ENCODE results near the gene SF3B5.

The SF3B5 gene

DNA sequence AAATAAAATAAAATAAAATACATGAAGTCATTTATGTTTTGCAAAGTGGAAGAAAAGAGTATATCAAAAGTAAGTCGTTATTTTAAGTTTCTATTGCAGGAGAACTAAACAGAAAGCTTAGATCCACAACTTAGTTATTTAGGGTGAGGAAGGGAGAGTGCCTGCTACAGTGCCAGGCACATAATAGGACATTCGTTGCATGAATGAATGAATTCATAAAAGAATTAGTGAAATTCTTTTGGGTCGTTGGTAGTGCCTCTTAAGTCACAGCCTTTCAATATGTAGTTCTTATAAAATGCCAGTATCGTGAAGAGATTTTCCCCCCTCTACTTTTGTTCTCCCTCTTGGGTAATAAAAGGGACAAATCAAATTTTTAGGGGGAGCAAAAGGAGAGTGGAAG is 29.1 kb downstream of the SF3B5 start:
- no peaks in the 10 kb centered on the region for H3K27me3 ChIP-seq (replicated peaks in 2 of 5; ENCODE audit: control insufficient read depth in 4 of 5, insufficient read depth in 5 of 5, low read length in 4 of 5)
- H3K4me3 ChIP-seq (ENCODE audit: control insufficient read depth in 1 of 7, extremely low read depth in 1 of 7, insufficient read depth in 4 of 7, low read depth in 2 of 7, low read length in 6 of 7), result no peak overlapping the region
- no peaks in the 10 kb centered on the region for H3K9me3 ChIP-seq (ENCODE audit: control extremely low read depth in 1 of 5, control insufficient read depth in 4 of 5, insufficient read depth in 2 of 5, low read depth in 1 of 5, low read length in 4 of 5)
- no peaks in the 10 kb centered on the region for H3K36me3 ChIP-seq (ENCODE audit: control insufficient read depth in 4 of 4, insufficient read depth in 4 of 4, low read length in 3 of 4)
- ChIA-PET CTCF (interaction anchor here (1.2 to 2.5 kb wide), 4 partner anchors 7 to 126 kb away, joined by 3 to 5 read pairs (median 4); no protein-coding TSS in a partner anchor), POLR2A (no interaction called here)
- 94% methylated on average over 2 of the region's 4 CpGs for WGBS (ENCODE audit: insufficient coverage)
- DNase-seq, result no peak
- peaks cover 4 to 36% (median 22%) of the 10 kb centered on the region in 4 experiments for H3K4me1 ChIP-seq (ENCODE audit: control extremely low read depth in 1 of 4, control insufficient read depth in 4 of 4, insufficient read depth in 4 of 4, low read length in 3 of 4)
- no peak overlapping the region for H3K27ac ChIP-seq (ENCODE audit: insufficient read depth in 1 of 2, low read depth in 1 of 2, low read length in 2 of 2, poor library complexity in 1 of 2, severe bottlenecking in 2 of 2)

DNA sequence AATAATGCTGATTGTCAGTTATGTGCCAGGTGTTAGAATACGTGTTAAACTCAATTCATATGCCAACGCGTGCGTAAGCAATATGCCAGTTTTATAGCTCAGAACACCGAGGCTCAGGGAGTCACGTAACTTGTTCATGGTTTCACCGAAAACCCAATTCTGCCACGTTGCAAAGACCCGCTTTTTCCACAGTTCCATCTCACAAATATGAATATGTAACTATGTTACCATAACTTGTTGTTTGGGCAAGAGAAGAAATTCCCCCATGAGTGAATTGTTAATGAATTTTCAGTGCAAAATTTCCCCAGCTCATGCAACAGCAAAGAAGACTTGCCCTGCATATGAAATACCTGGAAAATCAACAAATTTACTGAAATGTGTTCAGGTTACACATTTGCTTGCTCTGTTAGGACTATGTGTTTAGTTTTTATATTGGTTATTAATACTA is 30.1 kb downstream of the SF3B5 start:
- DNase-seq, result no peak
- WGBS (ENCODE audit: insufficient coverage), result 54% methylated on average over 4 of the region's 9 CpGs
- Histone ChIP-seq H3K27ac (ENCODE audit: insufficient read depth in 1 of 2, low read depth in 1 of 2, low read length in 2 of 2, poor library complexity in 1 of 2, severe bottlenecking in 2 of 2) (peak overlapping the region in 1 of 2 experiments; percentile 88), H3K4me1 (ENCODE audit: control extremely low read depth in 1 of 4, control insufficient read depth in 4 of 4, insufficient read depth in 4 of 4, low read length in 3 of 4) (peaks cover 4 to 36% (median 22%) of the 10 kb centered on the region in 4 experiments), H3K27me3 (replicated peaks in 2 of 5; ENCODE audit: control insufficient read depth in 4 of 5, insufficient read depth in 5 of 5, low read length in 4 of 5) (no peaks in the 10 kb centered on the region), H3K36me3 (ENCODE audit: control insufficient read depth in 4 of 4, insufficient read depth in 4 of 4, low read length in 3 of 4) (no peaks in the 10 kb centered on the region), H3K9me3 (ENCODE audit: control extremely low read depth in 1 of 5, control insufficient read depth in 4 of 5, insufficient read depth in 2 of 5, low read depth in 1 of 5, low read length in 4 of 5) (no peaks in the 10 kb centered on the region), H3K4me3 (ENCODE audit: control insufficient read depth in 1 of 7, extremely low read depth in 1 of 7, insufficient read depth in 4 of 7, low read depth in 2 of 7, low read length in 6 of 7) (peak overlapping the region in 6 of 7 experiments; percentile 78 to 93 (median 90))
- ChIA-PET POLR2A (interaction anchor here (1.8 kb wide), 1 partner anchor 10 kb away, joined by 13 read pairs; no protein-coding TSS in a partner anchor), CTCF (interaction anchor here (1.5 to 2.5 kb wide), 4 partner anchors 8 to 29 kb away, joined by 3 to 6 read pairs (median 5); no protein-coding TSS in a partner anchor)

DNA sequence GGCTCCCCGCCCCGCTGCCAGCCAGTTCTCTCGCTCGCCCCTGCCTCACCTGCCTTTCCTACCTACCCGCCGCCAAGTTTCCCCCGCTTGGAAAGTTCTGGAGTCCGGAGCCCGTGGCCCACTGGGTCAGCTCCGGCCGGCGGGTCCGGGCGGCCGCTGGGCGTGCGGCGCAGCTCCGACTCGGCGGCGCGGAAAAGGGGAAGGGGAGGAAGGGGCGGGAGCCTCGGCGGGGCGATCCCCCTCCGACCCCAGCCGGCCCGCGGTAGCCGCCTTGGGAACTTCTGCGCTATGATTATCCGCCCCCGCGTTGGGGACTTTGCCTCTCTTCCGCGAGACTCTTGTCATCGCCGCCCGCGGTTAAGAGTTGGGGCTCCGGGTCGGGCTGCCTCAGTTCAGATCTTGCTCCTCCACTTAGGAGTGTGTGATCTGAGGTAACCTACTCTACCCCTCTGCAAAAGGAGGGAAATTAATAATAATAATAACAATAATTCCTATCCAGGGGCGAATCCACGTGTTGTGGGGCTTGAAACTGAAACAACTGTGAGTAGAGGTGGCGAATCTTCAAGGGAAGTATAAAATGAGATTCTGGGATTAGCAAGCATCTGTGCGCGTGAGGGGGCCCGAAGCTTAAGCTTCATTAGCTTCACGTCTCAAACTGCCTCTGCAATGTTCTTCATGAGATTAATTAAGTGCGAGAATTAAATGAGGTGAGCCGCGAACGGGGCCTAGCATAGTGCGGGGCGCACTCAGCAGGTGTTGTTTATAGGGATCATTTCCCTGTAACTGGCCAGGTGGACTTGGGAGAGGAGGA is 30.8 kb downstream of the SF3B5 start:
- ChIA-PET CTCF (interaction anchor here (0.6 to 2.5 kb wide), 6 partner anchors 9 to 317 kb away, joined by 3 to 6 read pairs (median 4); no protein-coding TSS in a partner anchor), POLR2A (interaction anchor here (0.5 to 1.8 kb wide), 3 partner anchors 8 to 1245 kb away, joined by 3 to 13 read pairs (median 3); no protein-coding TSS in a partner anchor)
- peak overlapping the region; percentile 81 to 88 for H3K27ac ChIP-seq (ENCODE audit: insufficient read depth in 1 of 2, low read depth in 1 of 2, low read length in 2 of 2, poor library complexity in 1 of 2, severe bottlenecking in 2 of 2)
- WGBS (ENCODE audit: insufficient coverage), result 0% methylated on average over 22 of the region's 57 CpGs
- H3K4me3 ChIP-seq (ENCODE audit: control insufficient read depth in 1 of 7, extremely low read depth in 1 of 7, insufficient read depth in 4 of 7, low read depth in 2 of 7, low read length in 6 of 7), result peak overlapping the region; percentile 78 to 93 (median 92)
- no peaks in the 10 kb centered on the region for H3K36me3 ChIP-seq (ENCODE audit: control insufficient read depth in 4 of 4, insufficient read depth in 4 of 4, low read length in 3 of 4)
- peak in 2 of 3 donors; percentile 72 to 75 for DNase-seq
- H3K27me3 ChIP-seq (replicated peaks in 2 of 5; ENCODE audit: control insufficient read depth in 4 of 5, insufficient read depth in 5 of 5, low read length in 4 of 5), result no peaks in the 10 kb centered on the region
- H3K9me3 ChIP-seq (ENCODE audit: control extremely low read depth in 1 of 5, control insufficient read depth in 4 of 5, insufficient read depth in 2 of 5, low read depth in 1 of 5, low read length in 4 of 5), result no peaks in the 10 kb centered on the region
- peaks cover 4 to 36% (median 22%) of the 10 kb centered on the region in 4 experiments for H3K4me1 ChIP-seq (ENCODE audit: control extremely low read depth in 1 of 4, control insufficient read depth in 4 of 4, insufficient read depth in 4 of 4, low read length in 3 of 4)

DNA sequence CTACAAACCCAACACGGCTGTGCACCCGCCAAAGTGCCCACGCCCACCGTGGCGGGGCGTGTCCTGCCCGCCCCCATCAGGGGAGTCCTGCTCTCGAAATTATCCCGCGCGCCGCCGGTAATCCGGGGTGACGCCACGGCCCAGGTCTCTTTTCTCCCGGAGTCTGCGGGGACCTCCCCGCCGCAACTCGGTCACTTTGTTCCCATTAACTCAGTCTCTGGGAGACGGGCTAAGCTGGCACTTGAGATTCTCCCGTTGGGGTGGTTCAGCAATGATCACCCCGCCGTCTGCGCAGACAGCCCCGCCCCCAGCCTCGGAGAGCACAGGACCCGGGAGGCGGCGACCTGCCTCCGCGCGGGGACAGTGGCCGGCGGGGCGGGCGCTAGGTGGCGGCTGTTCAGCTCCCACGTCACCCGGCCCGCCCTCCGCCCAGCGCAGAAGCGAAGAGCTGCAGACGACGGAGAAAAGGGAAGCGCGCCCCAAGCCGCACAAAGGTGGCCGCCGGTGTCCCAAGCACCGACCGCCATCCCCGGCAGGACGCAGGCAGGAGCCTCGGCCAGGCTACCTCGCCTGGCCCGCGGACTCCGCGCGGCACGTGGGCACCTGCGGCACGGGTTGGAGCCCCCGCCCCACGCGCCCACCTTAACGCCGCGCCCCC is 31.5 kb downstream of the SF3B5 start:
- ChIA-PET POLR2A (interaction anchor here (0.5 to 1.8 kb wide), 3 partner anchors 9 to 1244 kb away, joined by 3 to 13 read pairs (median 3); partner anchors contain the start of gene SF3B5), CTCF (interaction anchor here (0.6 to 2.5 kb wide), 6 partner anchors 9 to 316 kb away, joined by 3 to 6 read pairs (median 4); no protein-coding TSS in a partner anchor)
- Histone ChIP-seq H3K9me3 (ENCODE audit: control extremely low read depth in 1 of 5, control insufficient read depth in 4 of 5, insufficient read depth in 2 of 5, low read depth in 1 of 5, low read length in 4 of 5) (no peaks in the 10 kb centered on the region), H3K36me3 (ENCODE audit: control insufficient read depth in 4 of 4, insufficient read depth in 4 of 4, low read length in 3 of 4) (no peaks in the 10 kb centered on the region), H3K27me3 (replicated peaks in 2 of 5; ENCODE audit: control insufficient read depth in 4 of 5, insufficient read depth in 5 of 5, low read length in 4 of 5) (no peaks in the 10 kb centered on the region), H3K4me3 (ENCODE audit: control insufficient read depth in 1 of 7, extremely low read depth in 1 of 7, insufficient read depth in 4 of 7, low read depth in 2 of 7, low read length in 6 of 7) (peak overlapping the region; percentile 78 to 93 (median 92)), H3K27ac (ENCODE audit: insufficient read depth in 1 of 2, low read depth in 1 of 2, low read length in 2 of 2, poor library complexity in 1 of 2, severe bottlenecking in 2 of 2) (peak overlapping the region; percentile 81 to 88), H3K4me1 (ENCODE audit: control extremely low read depth in 1 of 4, control insufficient read depth in 4 of 4, insufficient read depth in 4 of 4, low read length in 3 of 4) (peaks cover 4 to 36% (median 22%) of the 10 kb centered on the region in 4 experiments)
- peak; percentile 94 to 97 (median 96) for DNase-seq
- WGBS (ENCODE audit: insufficient coverage), result 0% methylated on average over 70 of the region's 72 CpGs

DNA sequence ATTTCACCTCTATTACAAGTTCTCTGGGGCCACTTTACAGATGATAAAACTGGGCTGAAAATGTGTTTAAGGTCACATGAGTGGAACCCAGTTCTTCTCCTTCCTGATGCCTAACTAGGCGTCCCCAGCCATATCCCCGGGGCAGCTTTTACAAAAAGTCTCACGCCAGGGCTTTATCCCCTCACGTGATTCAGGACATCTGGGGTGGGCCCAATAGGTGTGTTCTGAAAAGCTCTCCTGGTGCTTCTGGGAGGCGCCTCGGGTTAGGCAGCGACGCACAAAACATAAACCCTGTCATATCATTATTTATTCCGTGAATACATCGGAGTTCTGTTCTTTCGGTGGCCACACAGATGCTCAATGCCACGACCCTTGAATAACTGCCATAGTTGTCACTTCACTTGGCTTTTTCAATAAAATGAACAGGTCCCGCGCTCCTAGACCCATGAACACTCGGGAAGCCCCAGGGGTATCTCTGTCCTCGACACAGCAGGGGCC is 32.1 kb downstream of the SF3B5 start:
- WGBS (ENCODE audit: insufficient coverage), result 0% methylated on average over 14 of the region's 16 CpGs
- DNase-seq, result no peak
- Histone ChIP-seq H3K36me3 (ENCODE audit: control insufficient read depth in 4 of 4, insufficient read depth in 4 of 4, low read length in 3 of 4) (no peaks in the 10 kb centered on the region), H3K27me3 (replicated peaks in 2 of 5; ENCODE audit: control insufficient read depth in 4 of 5, insufficient read depth in 5 of 5, low read length in 4 of 5) (no peaks in the 10 kb centered on the region), H3K27ac (ENCODE audit: insufficient read depth in 1 of 2, low read depth in 1 of 2, low read length in 2 of 2, poor library complexity in 1 of 2, severe bottlenecking in 2 of 2) (peak overlapping the region; percentile 81 to 88), H3K4me3 (ENCODE audit: control insufficient read depth in 1 of 7, extremely low read depth in 1 of 7, insufficient read depth in 4 of 7, low read depth in 2 of 7, low read length in 6 of 7) (peak overlapping the region; percentile 78 to 93 (median 92)), H3K9me3 (ENCODE audit: control extremely low read depth in 1 of 5, control insufficient read depth in 4 of 5, insufficient read depth in 2 of 5, low read depth in 1 of 5, low read length in 4 of 5) (no peaks in the 10 kb centered on the region), H3K4me1 (ENCODE audit: control extremely low read depth in 1 of 4, control insufficient read depth in 4 of 4, insufficient read depth in 4 of 4, low read length in 3 of 4) (peaks cover 4 to 36% (median 22%) of the 10 kb centered on the region in 4 experiments)
- POLR2A ChIA-PET, result interaction anchor here (0.7 to 1.8 kb wide), 2 partner anchors 8 to 32 kb away, joined by 3 to 13 read pairs; partner anchors contain the start of gene SF3B5
- CTCF ChIA-PET, result interaction anchor here (0.9 to 2.5 kb wide), 4 partner anchors 13 to 124 kb away, joined by 3 to 6 read pairs (median 4); no protein-coding TSS in a partner anchor

DNA sequence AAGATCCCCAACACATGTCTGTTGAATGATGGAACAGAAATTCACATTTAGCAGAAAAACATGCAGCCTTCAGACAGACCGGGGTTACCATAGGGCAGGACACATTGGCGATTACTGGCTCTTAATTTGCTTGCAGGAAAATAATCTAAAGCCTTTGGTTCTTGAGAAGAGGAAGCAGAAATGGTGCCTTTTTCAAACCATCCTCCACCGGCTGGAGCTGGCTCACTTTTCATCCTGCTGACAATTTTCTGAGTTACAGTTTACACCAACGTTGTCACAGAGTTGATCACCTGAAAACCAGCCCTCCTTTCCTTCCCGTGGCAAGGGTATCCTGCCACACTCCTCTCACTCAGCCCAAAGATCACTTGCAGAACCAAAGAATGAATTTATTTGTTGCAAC is 32.6 kb downstream of the SF3B5 start:
- POLR2A ChIA-PET, result no interaction called here
- Histone ChIP-seq H3K4me3 (ENCODE audit: control insufficient read depth in 1 of 7, extremely low read depth in 1 of 7, insufficient read depth in 4 of 7, low read depth in 2 of 7, low read length in 6 of 7) (peak overlapping the region in 6 of 7 experiments; percentile 78 to 93 (median 90)), H3K27me3 (replicated peaks in 2 of 5; ENCODE audit: control insufficient read depth in 4 of 5, insufficient read depth in 5 of 5, low read length in 4 of 5) (no peaks in the 10 kb centered on the region), H3K27ac (ENCODE audit: insufficient read depth in 1 of 2, low read depth in 1 of 2, low read length in 2 of 2, poor library complexity in 1 of 2, severe bottlenecking in 2 of 2) (peak overlapping the region in 1 of 2 experiments; percentile 27), H3K4me1 (ENCODE audit: control extremely low read depth in 1 of 4, control insufficient read depth in 4 of 4, insufficient read depth in 4 of 4, low read length in 3 of 4) (peaks cover 4 to 36% (median 22%) of the 10 kb centered on the region in 4 experiments), H3K36me3 (ENCODE audit: control insufficient read depth in 4 of 4, insufficient read depth in 4 of 4, low read length in 3 of 4) (no peaks in the 10 kb centered on the region), H3K9me3 (ENCODE audit: control extremely low read depth in 1 of 5, control insufficient read depth in 4 of 5, insufficient read depth in 2 of 5, low read depth in 1 of 5, low read length in 4 of 5) (no peaks in the 10 kb centered on the region)
- 6% methylated on average over 4 of the region's 5 CpGs for WGBS (ENCODE audit: insufficient coverage)
- DNase-seq, result peak in 2 of 3 donors; percentile 46 to 57
- CTCF ChIA-PET, result interaction anchor here (1.1 to 2.5 kb wide), 2 partner anchors 27 to 123 kb away, joined by 3 to 6 read pairs; no protein-coding TSS in a partner anchor
